HG02884 (cell line): ENCODE data around the gene TCF15.

Source experiments
- ATAC-seq: cut with Tn5 transposase; IDR thresholded peaks from one replicate; pipeline ENCODE4 v1.9.1; 2021; ENCODE audit warnings: mild to moderate bottlenecking, moderate library complexity; ENCODE audit not compliant: unreplicated experiment

Gene TCF15, protein sequence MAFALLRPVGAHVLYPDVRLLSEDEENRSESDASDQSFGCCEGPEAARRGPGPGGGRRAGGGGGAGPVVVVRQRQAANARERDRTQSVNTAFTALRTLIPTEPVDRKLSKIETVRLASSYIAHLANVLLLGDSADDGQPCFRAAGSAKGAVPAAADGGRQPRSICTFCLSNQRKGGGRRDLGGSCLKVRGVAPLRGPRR

DNA sequence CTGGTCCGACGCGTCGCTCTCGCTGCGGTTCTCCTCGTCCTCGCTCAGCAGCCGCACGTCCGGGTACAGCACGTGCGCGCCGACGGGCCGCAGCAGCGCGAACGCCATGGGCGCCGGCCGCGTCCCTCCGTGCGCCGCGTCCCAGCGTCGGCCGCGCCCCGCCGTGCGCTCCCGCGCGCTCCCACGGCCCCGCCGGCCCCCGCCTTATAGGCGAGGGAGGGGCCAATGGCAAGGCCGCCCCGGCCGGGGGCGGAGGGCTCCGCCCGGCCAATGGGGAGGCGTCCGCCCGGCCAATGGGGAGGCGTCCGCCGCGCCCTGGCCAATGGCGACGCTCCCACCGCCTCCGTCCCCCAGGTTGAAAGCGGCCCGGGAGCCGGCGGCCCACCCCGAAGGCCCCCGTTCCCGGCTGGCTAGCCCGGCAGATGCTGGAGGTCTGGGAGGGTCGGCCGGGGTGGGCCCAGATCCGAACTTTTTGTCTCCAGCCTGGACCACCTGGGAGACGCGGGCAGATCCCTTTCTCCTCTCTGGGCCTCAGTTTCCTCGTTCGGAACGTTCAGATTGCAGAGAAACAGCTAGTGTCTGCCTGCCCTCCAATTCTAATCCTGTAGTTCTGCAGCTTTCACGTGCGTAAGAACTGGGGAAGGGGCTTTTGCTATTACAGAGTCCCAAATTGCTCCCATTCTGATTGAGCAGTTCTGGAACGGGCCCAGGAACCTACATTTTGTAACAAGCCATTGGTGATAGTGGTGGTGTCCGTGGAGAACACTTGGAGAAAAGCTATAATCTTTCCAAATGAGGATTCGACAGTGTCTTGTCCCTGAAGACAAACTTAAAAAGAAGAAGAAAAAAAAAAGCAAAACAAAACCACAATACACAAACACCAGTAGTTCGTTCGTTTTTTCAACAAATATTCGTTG is at the start of gene TCF15:
TCF15 (minus strand) TSS at position 180 of the 917 bp plus-strand sequence; CDS start at position 108, 72 bp downstream.
- ATAC-seq = no peak

DNA sequence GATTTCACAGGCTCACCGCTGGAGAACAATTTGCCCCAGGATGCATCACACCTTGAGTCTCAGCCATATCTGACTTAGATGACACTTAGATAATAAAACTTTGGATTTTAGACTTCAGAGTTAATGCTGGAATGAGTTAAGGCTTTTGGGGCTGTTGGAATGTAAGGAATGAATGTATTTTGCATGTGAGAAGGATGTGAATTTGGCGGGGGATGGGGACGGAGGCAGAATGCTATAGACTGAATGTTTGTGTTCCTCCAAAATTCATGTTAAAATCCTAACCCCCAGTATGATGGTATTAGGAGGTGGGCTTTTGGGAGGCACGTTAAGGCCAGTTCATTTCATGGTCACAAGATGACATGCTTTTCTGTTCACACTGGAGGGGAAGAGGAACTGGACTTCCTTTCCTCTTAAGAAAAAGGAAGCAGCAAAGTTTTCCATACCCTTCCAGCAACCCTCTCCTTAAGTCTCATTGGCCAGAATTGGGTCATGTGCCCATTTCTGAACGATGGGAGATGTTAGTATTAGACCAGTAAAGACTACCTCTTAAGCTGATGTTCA is 48.7 kb upstream of the TCF15 start:
- no peak for ATAC-seq

DNA sequence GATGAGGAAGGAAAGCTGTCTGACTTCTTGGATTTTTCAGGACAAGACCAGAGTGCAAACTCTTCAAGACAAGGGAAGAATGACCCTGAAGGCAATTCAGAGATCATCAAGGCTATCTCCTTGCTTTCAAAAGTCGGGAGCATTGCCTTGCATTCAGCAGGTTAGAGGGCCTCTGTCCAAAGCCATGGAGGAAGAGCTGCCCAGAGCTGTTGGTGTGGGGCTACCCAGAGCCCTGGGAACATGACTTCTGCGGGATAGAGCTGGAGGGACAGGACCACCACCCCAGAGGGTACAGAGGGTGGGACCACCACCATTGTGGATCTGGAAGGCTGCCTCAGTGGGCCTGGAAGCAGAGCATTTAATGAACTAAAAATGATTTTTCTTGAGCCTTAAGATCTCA is 48.1 kb upstream of the TCF15 start:
- no peak for ATAC-seq

DNA sequence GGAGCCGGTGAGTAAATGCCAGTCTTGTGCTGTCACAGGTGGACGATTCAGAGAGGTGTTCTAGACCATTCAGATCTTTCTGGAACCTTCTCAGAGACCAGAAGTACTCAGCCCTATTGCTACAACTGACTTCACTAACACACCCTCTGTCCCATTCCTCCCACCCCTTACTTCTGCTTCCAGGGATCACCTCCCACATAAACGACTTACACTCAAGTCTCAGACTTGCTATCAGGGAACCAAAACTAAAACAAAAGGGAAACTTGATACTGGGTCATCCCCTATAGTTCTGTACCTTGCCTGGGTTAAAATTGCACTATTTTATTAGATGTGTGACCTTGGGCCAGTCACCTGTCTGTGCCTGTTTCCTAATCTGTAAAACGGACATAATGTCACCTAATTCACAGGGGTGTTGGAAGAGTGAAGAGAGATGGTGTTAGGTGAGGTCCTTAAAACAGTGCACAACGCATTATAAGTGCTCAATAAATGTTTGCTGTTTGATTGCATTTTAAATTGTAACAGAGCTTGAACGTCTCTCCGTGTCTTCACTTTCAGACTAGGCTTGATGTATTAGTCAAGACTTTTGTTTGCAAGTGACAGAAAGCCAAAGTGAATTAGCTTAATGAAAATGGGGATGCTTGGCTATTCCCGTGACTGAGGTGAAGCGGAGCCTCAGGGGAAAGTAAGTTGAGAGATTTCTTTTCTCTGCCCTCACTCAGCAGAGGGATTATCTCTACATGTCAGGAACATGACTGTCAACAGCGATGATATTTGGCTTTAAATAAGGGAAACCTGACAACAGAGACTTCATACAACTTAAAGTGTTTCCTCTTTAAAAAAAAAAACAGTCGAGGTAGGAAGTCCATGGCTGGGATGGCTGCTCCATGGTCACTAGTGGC is 45.9 kb upstream of the TCF15 start:
- ATAC-seq = no peak

DNA sequence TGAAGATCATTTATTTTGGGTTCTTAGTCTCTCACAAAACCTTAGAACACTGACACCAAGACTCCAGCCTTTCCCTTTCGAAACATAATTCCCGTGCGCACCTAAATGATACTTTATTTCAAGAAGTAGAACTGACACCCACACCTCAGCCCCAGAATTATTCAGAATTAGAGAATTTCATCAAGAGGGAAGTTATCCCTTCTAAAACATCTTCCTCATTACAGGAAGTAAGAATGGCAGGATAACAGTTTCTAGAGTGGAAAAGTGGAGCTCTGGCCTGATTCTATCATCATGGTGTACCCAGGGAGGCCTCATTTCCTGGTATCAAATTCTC is 44.3 kb upstream of the TCF15 start:
- no peak for ATAC-seq

DNA sequence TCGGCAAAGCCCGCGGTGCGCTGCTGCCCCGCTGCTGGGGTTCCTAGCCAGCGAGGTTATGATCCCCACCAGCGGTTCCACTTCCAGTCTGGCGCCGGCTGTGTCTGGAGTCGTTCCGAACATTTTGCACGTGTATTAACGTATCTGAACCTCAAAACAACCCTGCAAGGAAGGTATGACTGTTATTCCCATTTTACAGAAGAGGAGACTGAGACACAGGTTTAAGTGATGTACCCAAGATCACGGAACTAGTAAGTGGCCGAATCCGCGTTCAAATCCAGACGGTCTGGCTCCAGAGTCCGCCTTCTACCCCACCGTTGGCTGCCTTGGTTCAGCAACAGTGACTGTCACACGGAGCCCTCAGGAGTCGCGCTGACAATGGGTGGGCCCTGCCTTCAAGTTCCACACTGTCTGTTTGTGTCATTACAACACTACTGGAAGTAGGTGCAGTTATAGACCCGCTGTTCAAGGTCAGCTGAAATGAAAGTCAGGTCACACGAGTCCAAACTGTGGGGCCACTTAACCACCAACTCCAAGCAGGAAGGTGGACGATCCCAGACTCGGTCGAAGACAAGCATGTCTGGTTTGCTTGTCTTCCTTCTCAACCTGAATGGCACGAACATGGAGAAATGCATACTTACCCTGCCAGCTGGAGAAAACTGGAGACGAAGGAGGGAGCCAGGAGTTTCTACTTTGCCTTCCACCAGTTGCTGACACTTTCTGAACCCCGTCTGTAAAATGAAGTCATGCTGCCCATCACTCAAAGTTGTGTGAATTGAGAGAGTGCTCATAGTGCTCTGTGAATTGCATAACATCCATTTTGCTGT is 43.7 kb upstream of the TCF15 start:
- no peak for ATAC-seq

DNA sequence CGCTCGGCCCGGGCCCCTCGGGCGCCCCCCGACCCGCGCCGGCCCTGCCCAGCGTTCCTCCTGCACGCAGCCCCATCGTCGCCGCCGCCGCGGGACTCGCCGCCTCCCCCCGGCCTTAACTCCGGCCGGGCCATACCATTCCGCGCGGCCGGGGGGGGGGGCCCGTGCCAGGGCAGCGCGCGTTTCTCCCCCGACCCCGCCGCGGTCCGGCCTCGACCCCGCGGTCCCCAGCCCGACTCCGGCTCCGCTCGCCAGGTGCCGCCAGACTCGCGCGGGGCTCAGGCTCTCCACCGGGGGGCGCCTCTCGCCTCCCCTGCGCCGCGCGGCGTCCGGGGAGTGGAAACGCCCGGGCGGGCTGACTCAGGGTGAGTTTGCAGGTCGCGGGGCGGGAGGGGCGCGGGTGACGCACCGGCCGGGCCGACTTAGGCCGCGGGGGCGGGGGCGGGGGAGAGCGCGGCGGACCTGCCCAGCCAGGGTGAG is 43.0 kb upstream of the TCF15 start, which contains the start of gene SRXN1:
SRXN1 (minus strand) TSS at position 91 of the 480 bp plus-strand sequence; CDS start at position 76, 15 bp downstream.
- peak; percentile 87 for ATAC-seq

DNA sequence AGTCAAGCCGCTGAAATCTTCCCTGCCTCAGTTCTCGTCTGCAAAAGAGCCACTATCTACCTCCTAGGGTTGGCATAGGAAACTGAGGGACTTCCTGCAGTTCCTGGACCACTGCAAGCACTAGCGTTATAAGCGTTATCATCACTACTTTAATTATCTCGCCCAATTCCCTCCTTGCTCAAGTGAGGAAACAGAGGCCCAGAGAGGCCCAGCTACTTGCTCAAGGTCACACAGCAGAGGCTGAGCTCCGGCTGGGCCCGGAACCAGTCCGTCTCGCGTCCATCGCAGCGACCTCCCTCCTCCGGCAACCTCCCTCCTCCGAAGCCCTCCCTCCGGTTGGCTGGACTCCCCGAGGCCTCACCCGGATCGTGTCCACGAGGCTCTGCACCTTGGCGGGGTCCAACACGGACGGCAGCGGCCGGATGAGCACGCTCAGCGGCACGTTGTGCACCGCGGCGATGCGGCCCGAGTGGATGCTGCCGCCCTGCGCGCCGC is 42.6 kb upstream of the TCF15 start:
- ATAC-seq = no peak

DNA sequence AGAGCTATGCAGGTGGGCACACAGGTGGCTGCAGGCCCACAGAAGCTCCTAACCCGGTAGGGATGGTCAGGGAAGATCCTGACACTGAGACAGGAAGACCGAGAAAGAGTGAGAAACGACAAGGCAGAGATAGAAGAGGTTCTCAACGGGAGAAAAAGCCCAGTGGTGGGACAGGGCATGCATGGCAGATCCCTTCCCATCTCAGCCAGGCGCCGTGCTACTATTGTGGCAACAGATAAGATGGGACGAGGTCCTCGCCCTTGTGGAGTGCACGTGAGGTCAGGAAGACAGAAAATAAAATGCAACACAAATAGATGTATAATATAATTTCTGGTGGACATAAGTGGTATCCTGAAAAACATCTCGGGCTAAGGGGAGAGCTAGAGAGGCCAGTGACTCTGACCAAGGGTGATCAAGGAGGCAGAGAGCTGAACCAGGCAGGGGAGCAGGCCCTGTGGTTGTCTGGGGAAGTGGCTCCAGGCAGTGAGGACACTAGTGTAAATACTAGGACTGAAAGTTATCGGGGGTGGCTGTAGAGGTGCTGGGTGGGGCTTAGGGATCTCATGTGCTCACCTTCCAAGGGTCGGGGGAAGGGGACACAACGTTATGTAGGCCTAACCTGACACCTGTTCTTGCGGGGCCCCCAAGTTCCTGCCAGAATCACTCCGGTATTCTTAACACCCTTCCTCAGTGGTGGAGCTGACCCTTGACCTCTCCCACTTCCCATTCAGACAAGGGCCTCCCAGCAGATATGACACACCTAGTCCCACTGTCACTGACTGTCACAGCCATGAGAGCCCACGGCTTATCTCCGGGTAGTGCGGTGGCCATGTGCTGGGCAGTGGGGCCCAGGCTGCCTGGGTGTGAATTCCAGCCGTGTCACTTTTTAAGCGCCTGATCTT is 41.9 kb upstream of the TCF15 start:
- ATAC-seq = no peak

DNA sequence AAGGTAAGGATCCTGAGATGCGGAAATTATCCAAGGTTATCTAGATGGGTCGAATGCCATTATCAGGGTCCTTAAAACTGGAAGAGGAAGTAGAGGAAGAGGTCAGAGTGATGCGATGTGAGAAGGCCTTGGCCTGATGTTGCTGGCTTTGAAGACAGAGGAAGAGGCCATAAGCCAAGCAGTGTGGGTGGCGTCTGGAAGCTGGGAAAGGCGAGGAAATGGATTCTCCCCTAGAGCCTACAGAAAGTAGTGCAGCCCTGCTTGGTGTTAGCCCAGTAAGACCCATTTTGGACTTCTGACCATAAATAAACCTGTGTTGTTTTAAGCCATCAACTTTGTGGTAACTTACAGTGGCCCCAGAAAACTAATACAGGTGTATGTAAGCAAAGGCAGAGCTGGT is 40.8 kb upstream of the TCF15 start:
- no peak for ATAC-seq

DNA sequence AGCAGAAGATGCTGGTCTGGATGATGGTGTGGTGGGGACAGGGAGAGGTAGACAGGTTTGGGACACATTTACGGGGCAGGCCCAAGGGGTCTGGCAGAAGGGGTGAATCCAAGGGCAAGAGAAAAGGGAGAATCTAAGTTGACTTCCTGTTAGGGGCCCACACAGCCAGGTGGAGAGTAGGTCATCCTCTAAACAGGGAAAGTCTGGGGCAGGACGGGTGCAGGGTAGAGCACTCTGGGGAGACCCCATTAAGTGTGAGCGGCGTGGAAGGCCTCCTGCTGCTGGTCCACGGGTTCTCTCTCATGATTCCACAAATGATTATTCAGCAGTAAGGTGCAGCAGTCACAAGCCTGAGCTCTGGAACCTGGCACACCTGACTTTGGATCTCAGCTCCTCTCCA is 40.2 kb upstream of the TCF15 start:
- ATAC-seq = no peak

DNA sequence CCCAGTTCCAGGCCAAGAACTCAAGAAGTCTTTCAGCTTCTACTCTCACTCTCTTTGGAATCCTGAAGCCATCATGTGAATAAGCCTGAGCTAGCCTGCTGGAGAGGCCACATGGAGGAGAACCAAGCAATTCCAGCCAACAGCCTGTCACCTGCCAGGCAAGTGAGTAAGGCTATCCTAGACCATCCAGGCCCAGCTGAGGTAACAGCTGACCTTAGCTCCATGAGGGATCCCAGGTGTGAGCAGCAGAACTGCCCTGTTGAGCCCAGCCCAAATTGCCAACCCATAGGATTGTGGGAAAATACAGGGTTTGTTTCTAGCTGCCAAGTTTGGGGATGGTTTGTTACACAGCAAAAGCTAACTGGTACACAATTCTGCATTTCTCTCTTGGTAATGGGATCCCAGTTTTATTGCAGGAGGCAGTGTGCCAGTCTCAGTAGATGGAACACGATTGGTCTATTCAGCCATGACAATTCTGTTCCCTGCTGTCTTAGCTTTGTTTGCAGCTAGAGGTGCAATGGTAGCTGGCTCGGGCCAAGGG is 37.4 kb upstream of the TCF15 start:
- ATAC-seq = no peak

DNA sequence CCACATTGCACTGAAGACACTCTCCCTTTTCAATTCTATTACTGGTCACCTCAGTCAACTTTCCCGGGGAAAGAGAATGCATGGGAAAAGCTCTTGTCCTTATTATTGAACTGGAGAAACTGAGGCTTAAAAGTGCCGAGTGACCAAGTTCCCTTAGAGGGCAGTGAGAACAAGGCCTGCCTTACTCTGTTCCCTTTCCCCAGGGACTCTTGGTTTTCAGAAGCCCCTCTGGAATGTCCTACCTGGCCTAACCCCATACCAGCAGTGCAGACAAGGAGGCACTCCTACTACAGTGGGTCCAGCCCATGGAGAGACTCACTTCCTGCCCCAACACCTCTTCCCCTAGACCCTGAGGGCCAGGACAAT is 36.7 kb upstream of the TCF15 start:
- ATAC-seq = no peak

DNA sequence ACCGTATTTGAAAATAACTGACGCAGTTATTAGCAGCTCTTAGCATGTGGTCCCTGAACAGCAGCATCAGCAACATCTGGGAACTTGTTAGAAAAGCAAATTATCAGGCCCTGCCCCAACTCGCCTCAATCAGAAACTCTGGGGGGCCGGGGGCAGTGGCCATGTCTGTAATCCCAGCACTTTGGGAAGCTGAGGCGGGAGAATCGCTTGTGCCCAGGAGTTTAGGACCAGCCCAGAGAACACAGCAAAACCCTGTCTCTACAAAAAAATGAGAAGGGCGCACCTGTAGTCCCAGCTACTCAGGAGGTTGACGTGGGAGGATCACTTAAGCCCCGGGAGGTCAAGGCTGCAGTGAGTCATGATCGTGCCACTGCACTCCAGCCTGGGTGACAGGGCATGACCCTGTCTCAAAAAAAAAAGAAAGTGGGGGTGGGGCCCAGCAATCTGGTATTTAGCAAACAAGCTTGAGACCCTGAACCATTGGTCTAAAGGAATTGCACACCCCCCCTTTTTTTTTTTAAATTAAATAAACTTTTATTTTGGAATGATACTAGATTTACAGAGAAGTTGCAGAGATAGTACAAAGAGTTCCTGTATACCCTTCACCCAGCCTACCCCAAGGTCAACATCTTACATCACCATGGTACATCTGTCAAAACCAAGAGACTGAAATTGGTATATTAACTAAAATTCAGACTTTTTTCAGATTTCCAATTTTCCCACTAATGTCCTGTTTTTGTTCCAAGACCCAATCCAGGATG is 36.2 kb upstream of the TCF15 start:
- ATAC-seq = no peak

DNA sequence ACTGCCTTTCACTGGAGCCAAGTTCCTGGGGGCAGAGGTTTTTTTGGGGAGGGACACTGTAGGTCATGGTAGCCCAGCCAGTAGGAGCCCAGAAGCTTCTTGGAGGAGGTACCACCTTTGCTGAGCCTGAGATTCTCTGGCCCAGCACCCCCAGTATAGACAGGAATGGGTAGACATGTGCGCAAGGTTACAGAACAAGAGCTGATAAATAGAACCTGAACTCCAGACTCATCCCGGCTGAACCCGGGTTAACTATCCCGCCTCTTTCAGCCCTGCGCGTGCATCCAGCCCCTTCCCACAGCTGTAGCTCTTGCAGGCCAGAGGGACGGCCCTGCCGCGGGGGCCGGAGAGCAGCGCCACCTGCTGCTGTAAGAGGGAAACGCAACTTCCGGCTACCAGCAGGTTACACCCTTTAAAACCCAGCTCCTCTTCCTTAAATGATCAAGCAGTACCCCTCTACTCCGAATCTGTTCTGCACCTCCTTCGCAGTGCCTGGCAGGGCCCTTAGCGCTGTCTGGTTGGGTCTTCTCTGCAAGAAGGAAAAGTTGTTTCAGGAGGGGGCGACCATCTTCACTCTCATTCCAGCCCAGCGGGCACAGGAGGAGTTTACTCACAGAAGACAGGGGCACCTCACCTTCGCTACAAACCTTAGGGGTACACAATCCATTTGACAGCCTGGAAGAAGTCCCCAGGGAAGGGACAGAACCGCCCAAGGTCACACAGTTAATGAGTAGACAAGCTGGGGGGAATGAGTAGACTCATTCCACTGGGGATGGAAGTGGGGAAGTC is 35.4 kb upstream of the TCF15 start:
- peak; percentile 65 for ATAC-seq

DNA sequence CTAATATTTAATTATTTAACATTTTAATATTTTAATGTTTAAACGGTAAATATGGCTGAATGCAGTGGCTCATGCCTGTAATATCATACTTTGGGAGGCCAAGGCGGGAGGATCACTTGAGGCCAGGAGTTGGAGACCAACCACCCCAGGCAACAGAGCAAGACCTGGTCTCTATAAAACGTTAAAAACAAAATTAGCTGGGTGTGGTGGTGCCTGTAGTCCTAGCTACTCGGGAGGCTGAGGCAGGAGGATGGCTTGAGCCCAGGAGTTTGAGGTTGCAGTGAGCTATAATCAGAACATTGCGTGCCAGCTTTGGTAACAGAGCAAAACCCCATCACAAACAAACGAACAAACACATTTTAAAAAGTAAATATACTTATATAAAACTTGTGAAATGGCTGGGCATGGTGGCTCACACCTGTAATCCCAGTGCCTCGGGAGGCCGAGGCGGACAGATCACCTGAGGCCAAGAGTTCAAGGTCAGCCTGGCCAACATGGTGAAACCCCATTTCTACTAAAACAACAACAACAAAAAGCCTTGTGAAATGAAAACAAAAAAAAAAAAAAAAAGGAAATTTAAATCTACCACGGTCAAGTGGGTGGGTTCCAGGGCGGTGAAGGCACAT is 34.7 kb upstream of the TCF15 start:
- no peak for ATAC-seq
